Measurements from ENCODE around the gene EZR. TPM values are rescaled to one million over a fixed set of nuclear protein-coding genes. Genes with fewer than 3 reads are reported as not detected.
A peak's percentile ranks its signal among the peaks of the same experiment; 100 is the strongest.

EZR gene
- total RNA-seq, 2 donors from 2014 or later: 118 to 222 TPM

- intact Hi-C loops (cut with DNase I): no loop called here
- Histone ChIP-seq H3K27ac (no peak overlapping the region), H3K4me1 (replicated peaks) (no peaks in the 10 kb centered on the region), H3K36me3 (no peaks in the 10 kb centered on the region), H3K9me3 (no peaks in the 10 kb centered on the region), H3K27me3 (replicated peaks; ENCODE audit: insufficient read depth) (no peaks in the 10 kb centered on the region), H3K4me3 (no peak overlapping the region)
- 79% methylated on average over 4 of the region's 4 CpGs for WGBS
- no peak for DNase-seq (ENCODE audit: low spot score)
- no peak for TF ChIP-seq CTCF (IDR thresholded peaks at IDR 0.05)
- no peak for TF ChIP-seq POLR2AphosphoS5 (IDR thresholded peaks at IDR 0.05)
- TF ChIP-seq POLR2A (IDR thresholded peaks at IDR 0.05): no peak
These were observed 44.5 kb upstream of the EZR start for GRCh38 chr6:158863646-158864045.

GRCh38 chr6:158861686-158862381 is 42.7 kb upstream of the EZR start:
- H3K27ac ChIP-seq: peak overlapping the region; percentile 41 to 77
- H3K4me3 ChIP-seq: no peak overlapping the region
- no peak for TF ChIP-seq CTCF (IDR thresholded peaks at IDR 0.05)
- TF ChIP-seq POLR2AphosphoS5 (IDR thresholded peaks at IDR 0.05): peak; percentile 73
- H3K4me1 ChIP-seq (replicated peaks): no peaks in the 10 kb centered on the region
- intact Hi-C loops (cut with DNase I): no loop called here
- no peaks in the 10 kb centered on the region for H3K36me3 ChIP-seq
- WGBS: 68% methylated on average over 4 of the region's 4 CpGs
- DNase-seq (ENCODE audit: low spot score): peak; percentile 33
- no peaks in the 10 kb centered on the region for H3K27me3 ChIP-seq (replicated peaks; ENCODE audit: insufficient read depth)
- no peaks in the 10 kb centered on the region for H3K9me3 ChIP-seq

GRCh38 chr6:158860279-158860865 is 41.2 kb upstream of the EZR start:
- TF ChIP-seq POLR2A (IDR thresholded peaks at IDR 0.05) (no peak), POLR2AphosphoS5 (IDR thresholded peaks at IDR 0.05) (no peak)
- H3K4me1 ChIP-seq (replicated peaks): no peaks in the 10 kb centered on the region
- no peaks in the 10 kb centered on the region for H3K36me3 ChIP-seq
- H3K27me3 ChIP-seq (replicated peaks; ENCODE audit: insufficient read depth): no peaks in the 10 kb centered on the region
- no peak overlapping the region for H3K4me3 ChIP-seq
- intact Hi-C loops (cut with DNase I): no loop called here
- H3K9me3 ChIP-seq: no peaks in the 10 kb centered on the region
- no peak overlapping the region for H3K27ac ChIP-seq
- DNase-seq (ENCODE audit: low spot score): no peak
- 96% methylated on average over 6 of the region's 6 CpGs for WGBS

GRCh38 chr6:158856261-158856660 is 37.1 kb upstream of the EZR start:
- no peak overlapping the region for H3K4me3 ChIP-seq
- no peaks in the 10 kb centered on the region for H3K36me3 ChIP-seq
- no peak overlapping the region for H3K27ac ChIP-seq
- no peak for DNase-seq (ENCODE audit: low spot score)
- no peak for TF ChIP-seq CTCF (IDR thresholded peaks at IDR 0.05)
- no peak for TF ChIP-seq POLR2AphosphoS5 (IDR thresholded peaks at IDR 0.05)
- no peak for TF ChIP-seq POLR2A (IDR thresholded peaks at IDR 0.05)
- no peaks in the 10 kb centered on the region for H3K9me3 ChIP-seq
- H3K4me1 ChIP-seq (replicated peaks): no peaks in the 10 kb centered on the region
- intact Hi-C loops (cut with DNase I): no loop called here
- H3K27me3 ChIP-seq (replicated peaks; ENCODE audit: insufficient read depth): no peaks in the 10 kb centered on the region
- WGBS: 61% methylated on average over 4 of the region's 4 CpGs

- Histone ChIP-seq H3K27ac (no peak overlapping the region), H3K9me3 (no peaks in the 10 kb centered on the region), H3K36me3 (no peaks in the 10 kb centered on the region), H3K27me3 (replicated peaks; ENCODE audit: insufficient read depth) (no peaks in the 10 kb centered on the region), H3K4me3 (no peak overlapping the region), H3K4me1 (replicated peaks) (peaks cover 3% of the 10 kb centered on the region)
- intact Hi-C loops (cut with DNase I): no loop called here
- 89% methylated on average over 7 of the region's 7 CpGs for WGBS
- TF ChIP-seq CTCF (IDR thresholded peaks at IDR 0.05): no peak
- no peak for TF ChIP-seq POLR2AphosphoS5 (IDR thresholded peaks at IDR 0.05)
- TF ChIP-seq POLR2A (IDR thresholded peaks at IDR 0.05): no peak
- DNase-seq (ENCODE audit: low spot score): no peak
These were observed 35.3 kb upstream of the EZR start for GRCh38 chr6:158854214-158855101.
